ENCODE data around the gene ACTBL2.

The ACTBL2 gene

DNA sequence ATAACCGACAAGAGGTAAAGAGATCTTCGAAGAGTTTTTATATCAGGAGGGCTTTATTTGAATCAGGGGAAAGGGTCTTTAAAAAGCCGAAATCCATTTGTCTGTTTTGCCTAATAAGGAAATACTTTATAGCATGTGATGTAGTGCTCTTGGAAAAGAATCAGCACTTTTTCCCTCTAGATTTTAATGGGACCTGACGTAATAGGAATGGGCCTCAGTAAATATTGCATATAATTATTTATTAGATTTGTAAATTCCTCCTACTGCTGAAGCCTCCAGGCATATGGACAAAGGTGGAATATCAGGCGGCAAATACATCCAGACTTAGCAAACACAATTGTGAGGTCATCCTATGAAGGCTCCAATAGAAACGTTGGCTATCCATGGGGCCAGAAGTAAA lies 50.9 kb downstream of the ACTBL2 start:
- DNase-seq: no peak
- intact Hi-C loops (cut with DNase I): no loop called here

All from head of caudate nucleus (tissue), 42 donors.